ENCODE results near the gene PPP5C. TPM values are rescaled to one million over a fixed set of nuclear protein-coding genes. Genes with fewer than 3 reads are reported as not detected.

The PPP5C gene
- total and polyA plus RNA-seq, 2 of the 8 experiments (the other 6 are each of a cell fraction or from before 2014, with no cell fraction given) = 112 to 156 TPM

GRCh38 chr19:46409191-46409590, 62.3 kb downstream of the PPP5C start:
- Histone ChIP-seq H3K27me3 (replicated peaks in 1 of 4; ENCODE audit: control insufficient read depth in 3 of 4, extremely low read depth in 1 of 4, insufficient read depth in 3 of 4, low read length in 3 of 4) (peaks cover 0 to 34% (median 22%) of the 10 kb centered on the region in 4 experiments; a peak in 6 of 7 replicates), H4K91ac (replicated peaks; ENCODE audit: insufficient read length, low read length) (no peak overlapping the region), H3K9ac (replicated peaks in 1 of 4; ENCODE audit: extremely low read depth in 1 of 4, low read depth in 3 of 4, low read length in 3 of 4) (no peak overlapping the region), H3K9me3 (ENCODE audit: insufficient read depth in 2 of 2, low read depth in 1 of 2, low read length in 1 of 2) (no peaks in the 10 kb centered on the region), H2BK120ac (replicated peaks; ENCODE audit: low read depth, low read length) (peak overlapping the region; percentile 50), H3K23me2 (ENCODE audit: low read depth, low read length) (peaks cover 29% of the 10 kb centered on the region), H3K56ac (replicated peaks; ENCODE audit: insufficient read length, low read depth, low read length) (no peak overlapping the region), H3K4me2 (ENCODE audit: insufficient read depth in 1 of 2, low read depth in 2 of 2, low read length in 2 of 2) (peak overlapping the region in 1 of 2 experiments; percentile 89; a peak in 3 of 4 replicates), H2BK20ac (ENCODE audit: low read length) (no peak overlapping the region), H3K23ac (ENCODE audit: insufficient read length) (no peak overlapping the region), H2BK15ac (ENCODE audit: low read length) (no peak overlapping the region; the same call in 1 of the 2 replicates), H3K4ac (replicated peaks; ENCODE audit: insufficient read length, low read depth, low read length) (peak overlapping the region; percentile 4), H2BK12ac (ENCODE audit: low read depth, low read length) (no peak overlapping the region), H4K5ac (ENCODE audit: insufficient read length, low read depth, low read length) (no peak overlapping the region), H3K14ac (ENCODE audit: insufficient read length) (no peak overlapping the region), H3K79me1 (ENCODE audit: low read depth, low read length) (peaks cover 3% of the 10 kb centered on the region), H4K8ac (ENCODE audit: extremely low read depth, insufficient read depth, low read length) (no peak overlapping the region), H3K27ac (ENCODE audit: low read depth, low read length) (no peak overlapping the region), H4K20me1 (replicated peaks in 1 of 2; ENCODE audit: control insufficient read depth in 1 of 2, insufficient read depth in 2 of 2, low read length in 2 of 2) (peaks cover 8 to 14% of the 10 kb centered on the region in 2 experiments), H2AFZ (ENCODE audit: low read length) (no peak overlapping the region), H2AK5ac (ENCODE audit: low read depth, low read length) (no peak overlapping the region), H3K4me3 (ENCODE audit: extremely low read depth in 1 of 4, insufficient read depth in 2 of 4, low read depth in 3 of 4, low read length in 4 of 4) (no peak overlapping the region), H3K36me3 (ENCODE audit: control insufficient read depth in 2 of 4, insufficient read depth in 4 of 4, low read length in 3 of 4) (0 out of 8 replicates have a peak, but pooled peaks cover 0 to 2% (median 0%) of the 10 kb centered on the region in 4 experiments), H3K18ac (ENCODE audit: extremely low read depth, low read length) (no peak overlapping the region), H2BK5ac (ENCODE audit: low read depth, low read length) (0 out of 2 replicates have a peak overlapping the region, but pooled peaks have one; percentile 48), H3K4me1 (replicated peaks in 1 of 4; ENCODE audit: control insufficient read depth in 3 of 4, insufficient read depth in 4 of 4, low read length in 3 of 4) (peaks cover 3 to 31% (median 23%) of the 10 kb centered on the region in 4 experiments; a peak in 6 of 7 replicates), H3K79me2 (ENCODE audit: control insufficient read depth in 1 of 2, insufficient read depth in 2 of 2, low read length in 2 of 2) (peaks cover 0 to 16% of the 10 kb centered on the region in 2 experiments; a peak in 2 of 4 replicates)
- WGBS, 2 experiments (ENCODE audit: extremely low coverage in 1 of 2, insufficient coverage in 1 of 2, insufficient read length in 1 of 2, insufficient replicate concordance in 2 of 2, low coverage in 1 of 2, low lambda C conversion rate in 2 of 2, missing lambda C conversion rate in 1 of 2) = 41% methylated on average over 3 of the region's 3 CpGs; no CpG with 5 or more reads in 1 of the 2 experiments
- POLR2A ChIA-PET (ENCODE audit: partially characterized antibody) = interaction anchor here (1.0 to 1.8 kb wide), 5 partner anchors 21 to 80 kb away, joined by 3 to 5 read pairs (median 4); no protein-coding TSS in a partner anchor
- CTCF ChIA-PET (ENCODE audit: partially characterized antibody) = interaction anchor here (0.9 to 3.4 kb wide), 8 partner anchors 9 to 120 kb away, joined by 3 to 16 read pairs (median 4); no protein-coding TSS in a partner anchor
- DNase-seq (ENCODE audit: low read depth in 1 of 2, low spot score in 2 of 2) (no peak), FAIRE-seq (no peak)
- no peak for TF ChIP-seq GABPA (IDR thresholded peaks at IDR 0.05; ENCODE audit: borderline replicate concordance, insufficient read depth, low read length)
- TF ChIP-seq FOSL1 (IDR thresholded peaks at IDR 0.05; ENCODE audit: insufficient read depth, low read depth, low read length) = no peak

All from H1 (cell line).